ENCODE data around the gene TAS1R2.

TAS1R2 gene

DNA sequence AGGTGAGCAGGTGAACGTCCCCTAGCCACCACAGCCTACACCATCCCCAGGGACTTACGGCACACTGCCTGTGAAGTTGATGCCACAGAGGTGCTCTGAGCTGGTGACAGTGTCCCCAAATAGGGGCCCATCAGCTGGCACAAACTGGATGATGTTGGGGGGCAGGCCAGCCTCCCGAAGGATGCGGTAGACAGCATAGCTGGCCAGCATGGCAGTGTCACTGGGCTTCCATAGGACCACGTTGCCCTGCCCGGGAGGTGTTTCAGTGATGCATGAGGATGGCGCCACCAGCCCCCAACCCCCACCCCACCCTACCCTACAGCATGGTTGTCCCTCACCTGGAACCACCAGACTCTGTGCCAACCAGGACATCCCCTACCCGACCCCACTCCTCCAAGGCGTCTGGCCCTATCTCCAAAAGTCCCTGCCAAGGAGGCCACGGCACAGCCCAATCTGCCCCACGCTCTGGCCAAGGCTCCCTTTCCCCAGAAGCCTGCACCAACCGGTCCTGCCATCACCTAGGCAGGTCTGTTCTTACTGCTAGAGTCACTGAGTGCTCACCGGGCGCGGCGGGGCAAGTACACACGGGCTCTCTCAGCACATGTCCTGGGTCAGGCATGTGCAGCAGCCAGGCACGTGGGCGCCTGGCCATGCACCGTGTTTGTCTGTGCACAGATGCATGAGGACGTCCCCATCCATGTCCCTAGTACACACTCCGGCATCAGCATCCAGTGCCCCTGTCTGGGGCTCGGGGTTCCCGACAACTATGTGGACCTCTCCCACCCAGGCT, 22.4 kb upstream of the TAS1R2 start:
- H3K27ac Mint-ChIP-seq (ENCODE audit: low read depth): no peak overlapping the region
- ATAC-seq (replicated peaks; ENCODE audit: extremely low read depth, poor library complexity, severe bottlenecking) (no peak), DNase-seq (ENCODE audit: low spot score in 2 of 2) (no peak)
- H3K9me3 Mint-ChIP-seq: no peaks in the 10 kb centered on the region
- no peak overlapping the region for H3K4me3 Mint-ChIP-seq
- no peaks in the 10 kb centered on the region for H3K4me1 Mint-ChIP-seq
- H3K36me3 Mint-ChIP-seq (ENCODE audit: insufficient read depth): peaks cover 3% of the 10 kb centered on the region
- no peaks in the 10 kb centered on the region for H3K27me3 Mint-ChIP-seq

DNA sequence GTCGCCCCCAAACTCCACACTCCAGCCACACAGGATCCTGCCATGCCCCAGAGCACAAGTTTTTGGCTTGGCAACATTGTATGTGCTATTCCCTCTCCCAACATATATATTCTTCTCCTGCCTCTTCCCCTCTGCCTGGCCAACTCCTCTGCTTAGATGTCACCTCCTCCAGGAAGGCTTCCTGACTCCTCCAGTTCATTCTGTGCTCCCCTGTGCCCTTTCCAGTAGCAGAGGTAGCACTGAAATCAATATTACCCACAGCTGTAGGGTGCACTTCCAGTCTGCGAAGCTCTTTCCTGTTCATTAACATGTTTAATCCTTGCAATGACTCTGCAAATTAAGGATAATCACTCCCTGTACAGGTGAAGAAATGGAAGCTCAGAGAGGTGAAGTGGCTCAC, 21.7 kb upstream of the TAS1R2 start:
- H3K27ac Mint-ChIP-seq (ENCODE audit: low read depth): no peak overlapping the region
- no peaks in the 10 kb centered on the region for H3K9me3 Mint-ChIP-seq
- ATAC-seq (replicated peaks; ENCODE audit: extremely low read depth, poor library complexity, severe bottlenecking) (no peak), DNase-seq (ENCODE audit: low spot score in 2 of 2) (no peak)
- H3K4me1 Mint-ChIP-seq: no peaks in the 10 kb centered on the region
- peaks cover 3% of the 10 kb centered on the region for H3K36me3 Mint-ChIP-seq (ENCODE audit: insufficient read depth)
- no peak overlapping the region for H3K4me3 Mint-ChIP-seq
- H3K27me3 Mint-ChIP-seq: no peaks in the 10 kb centered on the region

DNA sequence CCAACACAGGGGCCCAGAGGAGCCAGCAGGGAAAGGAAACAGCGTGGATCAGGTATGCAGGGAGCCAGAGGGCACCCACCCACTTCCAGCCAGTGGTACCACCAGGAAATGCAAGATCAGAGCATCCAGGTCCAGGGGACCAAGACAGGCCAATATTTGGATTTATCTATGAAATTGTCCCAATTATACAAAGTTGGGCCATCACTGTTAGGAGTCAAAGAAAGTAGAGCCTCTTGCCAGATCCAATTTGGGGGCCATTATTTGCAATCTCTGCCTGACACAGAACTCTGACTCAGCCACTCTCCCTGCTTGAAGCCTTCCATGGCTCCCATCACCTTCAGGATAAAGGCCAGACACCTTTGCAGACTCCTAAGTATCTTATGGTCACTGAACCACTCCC, 21.1 kb upstream of the TAS1R2 start:
- H3K4me1 Mint-ChIP-seq: no peaks in the 10 kb centered on the region
- no peak for ATAC-seq (replicated peaks; ENCODE audit: extremely low read depth, poor library complexity, severe bottlenecking)
- H3K27ac Mint-ChIP-seq (ENCODE audit: low read depth): no peak overlapping the region
- H3K27me3 Mint-ChIP-seq: no peaks in the 10 kb centered on the region
- H3K4me3 Mint-ChIP-seq: no peak overlapping the region
- H3K9me3 Mint-ChIP-seq: no peaks in the 10 kb centered on the region
- DNase-seq (ENCODE audit: low spot score in 2 of 2): no peak
- H3K36me3 Mint-ChIP-seq (ENCODE audit: insufficient read depth): peaks cover 3% of the 10 kb centered on the region

DNA sequence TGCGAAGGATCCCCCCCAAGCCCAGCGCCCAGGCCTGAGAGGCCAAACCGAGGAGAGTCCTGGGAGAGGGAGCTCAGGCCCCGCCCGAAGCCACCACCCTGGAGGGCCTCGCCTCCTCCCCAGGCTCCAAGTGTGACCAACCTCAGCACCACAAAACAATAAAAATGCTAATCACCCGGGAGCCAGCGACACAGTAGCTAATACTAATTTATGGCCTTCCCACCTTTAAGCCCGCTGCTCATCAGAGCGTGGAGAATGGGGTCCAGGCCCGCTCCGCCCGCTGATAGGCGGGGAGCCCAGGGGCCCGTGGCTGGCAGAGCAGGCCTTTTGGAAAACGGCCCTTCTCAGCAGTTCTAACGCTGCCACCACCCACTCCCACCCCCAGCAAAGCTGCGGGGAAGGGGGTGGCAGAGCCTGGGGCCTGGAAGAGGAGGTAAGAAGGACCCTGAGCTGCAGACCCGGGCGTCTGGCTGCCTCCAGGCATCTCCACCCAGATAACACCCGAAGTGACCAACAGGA, 20.4 kb upstream of the TAS1R2 start:
- DNase-seq (ENCODE audit: low spot score in 2 of 2): no peak
- no peak for ATAC-seq (replicated peaks; ENCODE audit: extremely low read depth, poor library complexity, severe bottlenecking)
- Mint-ChIP-seq H3K36me3 (ENCODE audit: insufficient read depth) (peaks cover 3% of the 10 kb centered on the region), H3K27ac (ENCODE audit: low read depth) (no peak overlapping the region), H3K4me3 (no peak overlapping the region), H3K4me1 (no peaks in the 10 kb centered on the region), H3K27me3 (no peaks in the 10 kb centered on the region), H3K9me3 (no peaks in the 10 kb centered on the region)

DNA sequence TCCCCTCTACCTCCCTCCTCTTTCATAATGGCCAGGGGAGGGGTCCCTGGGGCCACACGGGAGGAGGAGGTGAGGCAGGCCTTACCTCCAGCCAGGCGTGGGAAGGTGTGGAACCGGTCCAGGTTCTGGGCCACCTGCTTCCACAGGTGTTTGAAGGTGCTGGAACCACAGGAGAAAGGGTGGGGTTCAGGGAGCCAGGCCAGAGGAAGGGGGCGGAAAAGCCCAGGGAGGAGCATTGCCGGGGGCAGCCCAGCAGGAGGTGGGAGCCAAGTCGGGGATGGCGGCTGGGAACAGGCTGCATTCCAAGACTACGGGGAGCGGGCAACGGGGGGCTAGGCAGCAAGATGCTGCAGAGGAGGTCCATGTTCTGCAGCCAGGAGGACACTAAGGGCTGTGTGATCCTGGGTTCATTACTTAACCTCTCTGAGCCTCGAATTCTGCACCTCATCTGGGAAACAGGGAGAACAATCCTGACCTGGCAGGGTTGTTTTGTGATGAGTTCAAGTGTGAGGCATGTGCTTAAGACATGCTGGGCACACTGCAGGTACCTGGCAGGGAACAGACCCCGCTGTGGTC, 19.8 kb upstream of the TAS1R2 start:
- ATAC-seq (replicated peaks; ENCODE audit: extremely low read depth, poor library complexity, severe bottlenecking): no peak
- peaks cover 3% of the 10 kb centered on the region for H3K36me3 Mint-ChIP-seq (ENCODE audit: insufficient read depth)
- H3K4me1 Mint-ChIP-seq: no peaks in the 10 kb centered on the region
- H3K27ac Mint-ChIP-seq (ENCODE audit: low read depth): no peak overlapping the region
- H3K27me3 Mint-ChIP-seq: no peaks in the 10 kb centered on the region
- no peak for DNase-seq (ENCODE audit: low spot score in 2 of 2)
- no peak overlapping the region for H3K4me3 Mint-ChIP-seq
- no peaks in the 10 kb centered on the region for H3K9me3 Mint-ChIP-seq

DNA sequence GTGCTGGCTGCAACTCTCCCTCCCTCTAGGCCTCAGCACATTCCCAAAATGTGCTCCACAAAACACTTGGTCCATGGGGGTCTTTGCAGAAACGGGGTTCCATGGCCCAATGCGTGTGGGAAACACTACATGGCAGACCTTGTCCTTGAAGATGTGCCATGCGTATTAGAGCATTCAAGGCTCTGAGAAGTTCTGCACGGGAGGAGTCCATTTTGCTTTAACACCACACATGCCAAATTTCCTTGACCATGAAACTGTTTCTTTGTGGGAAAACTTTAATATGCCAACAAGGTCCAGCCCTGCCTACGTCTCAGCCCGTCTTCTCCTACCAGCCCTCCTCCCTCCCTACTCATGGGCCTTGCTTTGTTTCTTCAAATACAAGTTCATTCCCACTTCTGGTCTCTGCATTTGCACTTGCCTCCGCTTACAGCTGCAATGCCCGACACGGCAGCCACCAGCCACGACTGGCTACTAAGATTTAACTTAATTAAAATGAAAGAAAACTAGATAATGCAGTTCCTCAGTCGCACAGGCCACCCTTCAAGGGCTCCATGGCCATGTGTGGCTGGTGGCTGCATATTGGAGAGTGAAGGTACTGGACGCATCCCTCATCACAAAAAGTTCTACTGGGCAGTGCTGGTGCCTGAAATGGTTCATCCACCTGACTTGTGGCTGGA, 19.2 kb upstream of the TAS1R2 start:
- Mint-ChIP-seq H3K36me3 (ENCODE audit: insufficient read depth) (peaks cover 3% of the 10 kb centered on the region), H3K9me3 (no peaks in the 10 kb centered on the region), H3K4me3 (no peak overlapping the region), H3K27ac (ENCODE audit: low read depth) (no peak overlapping the region), H3K4me1 (no peaks in the 10 kb centered on the region), H3K27me3 (no peaks in the 10 kb centered on the region)
- no peak for ATAC-seq (replicated peaks; ENCODE audit: extremely low read depth, poor library complexity, severe bottlenecking)
- DNase-seq (ENCODE audit: low spot score in 2 of 2): no peak

DNA sequence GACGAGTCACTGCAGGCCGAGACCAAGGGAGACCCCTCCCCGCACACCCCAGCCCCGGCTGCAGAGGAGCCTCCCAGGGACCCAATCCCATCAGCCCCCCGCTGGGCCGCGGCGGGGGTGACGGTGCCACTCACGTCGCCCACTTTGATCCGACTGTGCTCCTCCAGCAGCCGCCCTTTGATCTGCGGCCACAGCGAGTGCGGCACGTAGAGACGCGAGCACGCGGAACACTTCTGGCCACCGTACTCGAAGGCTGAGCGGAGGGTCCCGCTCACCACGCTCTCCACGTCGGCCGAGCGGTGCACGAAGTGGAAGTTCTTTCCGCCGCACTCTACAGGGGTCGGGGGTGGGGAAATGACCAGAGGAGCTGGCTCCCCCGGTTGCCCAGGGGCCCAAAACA, 17.8 kb upstream of the TAS1R2 start:
- no peaks in the 10 kb centered on the region for H3K9me3 Mint-ChIP-seq

DNA sequence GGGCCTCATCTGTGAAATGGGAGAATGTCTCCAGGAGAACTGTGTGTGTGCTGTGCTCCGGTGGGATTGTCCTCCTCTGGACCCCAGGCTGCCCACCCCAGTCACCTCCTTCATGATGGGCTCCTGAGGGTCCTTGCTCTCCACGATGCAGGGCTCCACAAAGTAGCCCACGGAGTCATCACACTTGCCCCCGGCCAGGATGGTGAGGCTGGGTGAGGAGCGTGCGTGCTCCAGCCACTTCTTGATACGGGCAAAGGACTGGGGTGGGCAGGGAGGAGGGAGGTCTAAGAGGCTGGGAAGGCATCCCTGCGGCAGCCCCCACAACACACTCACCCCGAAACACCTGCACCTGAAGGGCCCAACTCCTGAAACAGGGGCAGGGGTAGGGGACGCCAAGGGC, 16.8 kb upstream of the TAS1R2 start:
- Mint-ChIP-seq H3K27ac (ENCODE audit: low read depth) (no peak overlapping the region), H3K27me3 (no peaks in the 10 kb centered on the region), H3K4me3 (no peak overlapping the region), H3K9me3 (no peaks in the 10 kb centered on the region), H3K4me1 (no peaks in the 10 kb centered on the region), H3K36me3 (ENCODE audit: insufficient read depth) (peaks cover 2% of the 10 kb centered on the region)
- ATAC-seq (replicated peaks; ENCODE audit: extremely low read depth, poor library complexity, severe bottlenecking): no peak
- no peak for DNase-seq (ENCODE audit: low spot score in 2 of 2)

More for the DNA sequence above, 17.8 kb upstream of the TAS1R2 start:
- DNase-seq (ENCODE audit: low spot score in 2 of 2): no peak
- H3K36me3 Mint-ChIP-seq (ENCODE audit: insufficient read depth): peaks cover 3% of the 10 kb centered on the region
- H3K4me1 Mint-ChIP-seq: no peaks in the 10 kb centered on the region
- no peak for ATAC-seq (replicated peaks; ENCODE audit: extremely low read depth, poor library complexity, severe bottlenecking)
- H3K27ac Mint-ChIP-seq (ENCODE audit: low read depth): no peak overlapping the region
- H3K4me3 Mint-ChIP-seq: no peak overlapping the region
- no peaks in the 10 kb centered on the region for H3K27me3 Mint-ChIP-seq

DNA sequence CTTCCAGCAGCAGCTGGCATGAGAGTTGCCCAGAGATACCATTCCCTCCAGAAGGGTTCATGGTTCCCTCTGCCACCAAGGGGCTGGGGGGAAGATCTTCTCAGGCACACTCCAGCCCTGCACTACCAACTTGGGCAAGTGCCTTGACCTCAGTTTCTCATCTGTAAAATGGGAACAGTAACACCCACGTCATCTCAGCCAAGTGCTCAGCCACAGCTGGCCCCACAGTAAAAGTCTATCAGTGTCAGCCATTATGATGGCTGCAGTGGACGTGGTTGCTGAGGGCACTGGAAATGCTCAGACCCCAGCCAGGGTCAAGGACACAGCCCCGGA, 16.3 kb upstream of the TAS1R2 start:
- Mint-ChIP-seq H3K9me3 (no peaks in the 10 kb centered on the region), H3K27me3 (no peaks in the 10 kb centered on the region), H3K36me3 (ENCODE audit: insufficient read depth) (peaks cover 2% of the 10 kb centered on the region), H3K27ac (ENCODE audit: low read depth) (no peak overlapping the region), H3K4me3 (no peak overlapping the region), H3K4me1 (no peaks in the 10 kb centered on the region)
- DNase-seq (ENCODE audit: low spot score in 2 of 2): no peak
- no peak for ATAC-seq (replicated peaks; ENCODE audit: extremely low read depth, poor library complexity, severe bottlenecking)

DNA sequence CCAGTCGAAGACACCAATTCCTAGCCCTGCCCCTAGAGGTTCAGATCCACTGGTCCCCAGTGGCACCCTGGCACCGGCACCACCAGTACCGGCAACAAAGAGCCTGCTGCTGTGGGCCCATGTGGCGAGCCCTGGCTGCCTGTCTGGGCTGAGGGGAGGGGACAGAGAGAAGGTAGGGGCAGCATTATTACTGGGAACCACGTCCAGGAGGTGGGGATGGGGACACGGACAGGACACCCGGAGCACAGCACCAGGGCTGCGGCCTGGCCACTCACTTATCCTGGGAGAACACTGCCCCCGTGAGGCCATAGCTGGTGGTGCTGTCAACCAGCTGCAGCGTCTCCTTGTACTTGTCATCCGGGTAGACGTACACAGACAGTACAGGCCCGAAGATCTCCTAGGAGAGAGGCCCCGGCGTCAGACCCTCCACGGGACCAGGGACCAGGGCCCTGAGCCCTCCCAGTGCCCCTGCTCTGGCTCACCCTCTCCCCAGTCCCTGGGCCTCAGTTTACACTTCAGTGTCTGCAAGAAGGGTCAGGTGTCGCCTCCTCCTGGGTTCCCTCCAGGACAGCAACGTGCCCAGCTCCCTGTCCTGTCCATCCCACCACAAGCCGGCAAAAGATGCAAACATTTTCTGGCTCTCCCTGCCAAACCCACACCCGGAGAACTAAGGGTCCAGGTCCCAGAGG, 15.8 kb upstream of the TAS1R2 start:
- Mint-ChIP-seq H3K9me3 (no peaks in the 10 kb centered on the region), H3K27ac (ENCODE audit: low read depth) (no peak overlapping the region)
- peak; percentile 39 to 43 for DNase-seq (ENCODE audit: low spot score in 2 of 2)

DNA sequence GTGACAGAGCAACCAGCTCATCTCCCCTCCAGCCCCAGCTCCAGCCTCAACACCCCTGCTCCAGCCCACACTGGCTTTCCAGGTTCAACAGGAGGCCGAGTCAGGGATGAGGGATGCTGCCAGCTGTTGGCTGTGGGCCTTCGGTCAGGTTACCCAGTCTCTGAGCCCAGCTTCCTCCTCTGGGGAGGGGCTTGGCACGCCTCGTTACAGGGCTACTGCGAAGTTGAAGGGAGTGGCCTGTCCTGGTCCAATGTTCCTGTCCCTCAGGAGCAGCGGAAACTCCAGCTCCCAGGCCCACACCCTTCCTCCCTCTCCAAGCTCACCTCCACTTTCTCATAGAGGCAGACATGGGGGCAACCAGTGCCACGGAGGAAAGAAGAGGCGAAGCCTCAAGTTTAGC, 15.1 kb upstream of the TAS1R2 start:
- ATAC-seq (replicated peaks; ENCODE audit: extremely low read depth, poor library complexity, severe bottlenecking) (no peak), DNase-seq (ENCODE audit: low spot score in 2 of 2) (no peak)
- H3K9me3 Mint-ChIP-seq: no peaks in the 10 kb centered on the region
- H3K27ac Mint-ChIP-seq (ENCODE audit: low read depth): no peak overlapping the region
- no peak overlapping the region for H3K4me3 Mint-ChIP-seq
- H3K36me3 Mint-ChIP-seq (ENCODE audit: insufficient read depth): peaks cover 2% of the 10 kb centered on the region
- H3K4me1 Mint-ChIP-seq: no peaks in the 10 kb centered on the region
- no peaks in the 10 kb centered on the region for H3K27me3 Mint-ChIP-seq

More for the DNA sequence above, 15.8 kb upstream of the TAS1R2 start:
- ATAC-seq (replicated peaks; ENCODE audit: extremely low read depth, poor library complexity, severe bottlenecking): no peak
- H3K4me1 Mint-ChIP-seq: no peaks in the 10 kb centered on the region
- H3K36me3 Mint-ChIP-seq (ENCODE audit: insufficient read depth): peaks cover 2% of the 10 kb centered on the region
- H3K4me3 Mint-ChIP-seq: no peak overlapping the region
- no peaks in the 10 kb centered on the region for H3K27me3 Mint-ChIP-seq

DNA sequence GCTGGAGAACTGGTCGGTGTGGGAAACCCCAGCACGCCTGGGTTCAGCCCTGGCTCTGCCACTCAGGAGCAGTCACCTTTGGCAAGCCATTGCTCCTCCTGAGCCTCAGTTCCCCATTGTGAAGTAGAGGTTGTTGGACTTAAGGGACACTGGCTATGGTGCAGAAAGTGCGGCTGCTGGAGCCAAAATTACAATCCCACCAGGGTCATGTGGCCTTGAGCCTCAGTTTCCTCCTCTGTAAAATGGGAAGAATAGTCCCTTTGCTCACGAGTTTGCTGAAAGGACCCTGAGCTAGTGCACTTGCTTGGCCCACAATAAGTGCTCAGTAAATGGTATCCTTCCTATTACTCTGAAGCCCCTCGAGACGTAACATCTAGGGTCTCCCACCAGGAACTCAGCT, 14.6 kb upstream of the TAS1R2 start:
- no peak overlapping the region for H3K4me3 Mint-ChIP-seq
- ATAC-seq (replicated peaks; ENCODE audit: extremely low read depth, poor library complexity, severe bottlenecking): no peak
- H3K27ac Mint-ChIP-seq (ENCODE audit: low read depth): no peak overlapping the region
- no peaks in the 10 kb centered on the region for H3K9me3 Mint-ChIP-seq
- no peaks in the 10 kb centered on the region for H3K27me3 Mint-ChIP-seq
- peaks cover 2% of the 10 kb centered on the region for H3K36me3 Mint-ChIP-seq (ENCODE audit: insufficient read depth)
- DNase-seq (ENCODE audit: low spot score in 2 of 2): no peak
- no peaks in the 10 kb centered on the region for H3K4me1 Mint-ChIP-seq

Measured in central memory CD8-positive, alpha-beta T cell (primary cell).